Measurements from ENCODE around the gene TMEM53. TPM values are rescaled to one million over a fixed set of nuclear protein-coding genes. Genes with fewer than 3 reads are reported as not detected.

TMEM53 gene
- total RNA-seq, 1 experiment from 2014 or later: 22.9 TPM

GRCh38 chr1:44625348-44625747 is 48.9 kb downstream of the TMEM53 start:
- no peaks in the 10 kb centered on the region for H3K4me1 ChIP-seq (ENCODE audit: control insufficient read depth, insufficient read depth, low read length)
- H3K27ac ChIP-seq (ENCODE audit: low read length): no peak overlapping the region
- ChIA-PET CTCF (no interaction called here), POLR2A (no interaction called here)
- TF ChIP-seq SIN3A (IDR thresholded peaks at IDR 0.05; ENCODE audit: borderline replicate concordance, insufficient read depth, low read depth, low read length): no peak
- TF ChIP-seq POLR2AphosphoS5 (IDR thresholded peaks at IDR 0.05; ENCODE audit: low read depth, low read length): no peak
- no peak for TF ChIP-seq TCF7L2 (IDR thresholded peaks at IDR 0.05; ENCODE audit: low read depth, low read length)
- no peak for TF ChIP-seq CTCF (IDR thresholded peaks at IDR 0.05)
- TF ChIP-seq REST (IDR thresholded peaks at IDR 0.05; ENCODE audit: insufficient read depth in 1 of 2, low read depth in 2 of 2, low read length in 1 of 2): no peak
- H3K27me3 ChIP-seq (ENCODE audit: control insufficient read depth, insufficient read depth, low read length): no peaks in the 10 kb centered on the region
- no TSS peak for BruUV-seq (replicated peaks)
- DNase-seq (ENCODE audit: low read depth, low spot score) (no peak), ATAC-seq (no peak)
- H3K36me3 ChIP-seq (ENCODE audit: control insufficient read depth, insufficient read depth, low read length): no peaks in the 10 kb centered on the region
- intact Hi-C loops (cut with micrococcal nuclease; ENCODE audit: unreplicated experiment) (no loop called here), in situ Hi-C loops (cut with HindIII; ENCODE audit: low pct_unique_long_range_greater_than_20kb, low sequenced_read_pairs) (no loop called here)
- H3K9me3 ChIP-seq (ENCODE audit: control insufficient read depth, insufficient read depth, low read depth, low read length): no peaks in the 10 kb centered on the region
- H3K4me3 ChIP-seq (ENCODE audit: low read depth in 2 of 2, low read length in 2 of 2): no peak overlapping the region

GRCh38 chr1:44624268-44624901 is 49.9 kb downstream of the TMEM53 start:
- TF ChIP-seq SIN3A (IDR thresholded peaks at IDR 0.05; ENCODE audit: borderline replicate concordance, insufficient read depth, low read depth, low read length): no peak
- TF ChIP-seq POLR2AphosphoS5 (IDR thresholded peaks at IDR 0.05; ENCODE audit: low read depth, low read length): no peak
- no peak for TF ChIP-seq TCF7L2 (IDR thresholded peaks at IDR 0.05; ENCODE audit: low read depth, low read length)
- TF ChIP-seq REST (IDR thresholded peaks at IDR 0.05; ENCODE audit: insufficient read depth in 1 of 2, low read depth in 2 of 2, low read length in 1 of 2): no peak
- TF ChIP-seq CTCF (IDR thresholded peaks at IDR 0.05): no peak
- DNase-seq (ENCODE audit: low read depth, low spot score): no peak
- in situ Hi-C loops (cut with HindIII; ENCODE audit: low pct_unique_long_range_greater_than_20kb, low sequenced_read_pairs): no loop called here
- Histone ChIP-seq H3K27ac (ENCODE audit: low read length) (no peak overlapping the region), H3K36me3 (ENCODE audit: control insufficient read depth, insufficient read depth, low read length) (no peaks in the 10 kb centered on the region), H3K9me3 (ENCODE audit: control insufficient read depth, insufficient read depth, low read depth, low read length) (no peaks in the 10 kb centered on the region), H3K27me3 (ENCODE audit: control insufficient read depth, insufficient read depth, low read length) (no peaks in the 10 kb centered on the region), H3K4me1 (ENCODE audit: control insufficient read depth, insufficient read depth, low read length) (no peaks in the 10 kb centered on the region), H3K4me3 (ENCODE audit: low read depth in 2 of 2, low read length in 2 of 2) (no peak overlapping the region)
- ChIA-PET CTCF (no interaction called here), POLR2A (no interaction called here)
- no peak for ATAC-seq
- intact Hi-C loops (cut with micrococcal nuclease; ENCODE audit: unreplicated experiment): no loop called here
- no TSS peak for BruUV-seq (replicated peaks)
